Aorta (tissue), 5 donors: ENCODE measurements around the gene SATB2. TPM values are rescaled to one million over a fixed set of nuclear protein-coding genes. Genes with fewer than 3 reads are reported as not detected.
A peak's percentile ranks its signal among the peaks of the same experiment; 100 is the strongest.

ENCODE experiments used
- ATAC-seq: fragments of 200-7000 bp; cut with Tn5 transposase; one replicate; pipeline ENCODE4 v1.9.1; 2022; ENCODE audit warnings: moderate library complexity; ENCODE audit not compliant: low FRiP score
- DNase-seq, 2 donors: peaks; one replicate each; pipeline ENCODE4 v3.0.0-alpha.2; 2020
- H3K27ac ChIP-seq, 2 donors: one replicate each; pipeline ENCODE4 v1.5.1; 2013; ENCODE audit warnings: low read length in 2 of 2, mild to moderate bottlenecking in 2 of 2, moderate library complexity in 2 of 2, control low read depth in 1 of 2, inconsistent platforms in 1 of 2, low read depth in 1 of 2
- H3K27me3 ChIP-seq, 2 donors: one replicate each; pipeline ENCODE4 v1.6.1; 2013; ENCODE audit warnings: control low read depth in 1 of 2, low read length in 1 of 2, mild to moderate bottlenecking in 1 of 2, moderate library complexity in 1 of 2; ENCODE audit not compliant: insufficient read depth in 2 of 2, control insufficient read depth in 1 of 2
- H3K36me3 ChIP-seq, 2 donors: one replicate each; pipeline ENCODE4 v1.6.1; 2013; ENCODE audit warnings: control low read depth in 1 of 2, low read length in 1 of 2, mild to moderate bottlenecking in 1 of 2; ENCODE audit not compliant: insufficient read depth in 2 of 2, control insufficient read depth in 1 of 2
- H3K4me1 ChIP-seq, 2 donors: one replicate each; pipeline ENCODE4 v1.6.1; 2013; ENCODE audit warnings: low read length in 2 of 2, control low read depth in 1 of 2, mild to moderate bottlenecking in 1 of 2, moderate library complexity in 1 of 2; ENCODE audit not compliant: insufficient read depth in 2 of 2, control insufficient read depth in 1 of 2
- H3K4me3 ChIP-seq, 2 donors: one replicate each; pipeline ENCODE4 v1.5.1; 2013; ENCODE audit warnings: low read length in 2 of 2, control low read depth in 1 of 2, mild to moderate bottlenecking in 1 of 2
- H3K9me3 ChIP-seq: one replicate; pipeline ENCODE4 v1.6.1; 2013; ENCODE audit warnings: mild to moderate bottlenecking, low read length; ENCODE audit not compliant: control insufficient read depth
- WGBS, 2 donors: extraction: QIAGEN DNeasy Blood & Tissue Kit; methylation state at CpG; one replicate each; pipeline ENCODE4 v1.1.7; 2013; 5-methylcytosine and 5-hydroxymethylcytosine counted together
- intact Hi-C, 2 donors: fragments of 100-400 bp; cut with DNase I; formaldehyde crosslinking; loops; one replicate each; pipeline versions ENCODE4 v1.14.2 to v1.15.0; 2022
- polyA plus RNA-seq, 2 donors: library from polyadenylated mRNA; stranded (reverse); fragments of 200-250 nt; gene quantifications; one replicate each; pipeline ENCODE4 v1.2.3, GENCODE V29; 2013
- total RNA-seq, 2 donors: library from RNA; stranded (reverse); fragmentation: NEBNext Ultra II Directional; extraction: Animal tissue kit (Norgen Biotek cat#: 25700); gene quantifications; one replicate each; pipeline ENCODE4 v1.2.1, GENCODE V29; 2021
- donor health status: healthy with polysubstance abuse.
- donor health status: Bipolar disorder and iron deficiency.
- donor health status: DM: no; HTN: no; CAD: no.
- donor health status: DM: no; HTN: no; CAD: no.
- donor health status: DM: yes; HTN: yes; CAD: no.

The SATB2 gene
- total and polyA plus RNA-seq, 4 donors: 1.3 to 14.5 (median 5.9) TPM

- H3K4me1 ChIP-seq: no peaks in the 10 kb centered on the region
- intact Hi-C loops: loop anchor here in 1 of 2 donors (10.0 kb wide), 1 partner anchor 594 kb away; no protein-coding TSS in a partner anchor
These were observed 11.1 kb upstream of the SATB2 start for GRCh38 chr2:199468561-199469513.

GRCh38 chr2:199467066-199467822 is 9.5 kb upstream of the SATB2 start:
- Histone ChIP-seq H3K4me1 (no peaks in the 10 kb centered on the region), H3K27me3 (no peaks in the 10 kb centered on the region), H3K27ac (no peak overlapping the region), H3K9me3 (no peaks in the 10 kb centered on the region), H3K4me3 (no peak overlapping the region), H3K36me3 (no peaks in the 10 kb centered on the region)
- ATAC-seq (no peak), DNase-seq (no peak)
- WGBS, 2 donors: 31 to 45% methylated on average over 23 of the region's 23 CpGs
- intact Hi-C loops: loop anchor here in 1 of 2 donors (10.0 kb wide), 1 partner anchor 592 kb away; no protein-coding TSS in a partner anchor

More at GRCh38 chr2:199468561-199469513, 11.1 kb upstream of the SATB2 start:
- Histone ChIP-seq H3K4me3 (peak overlapping the region in 1 of 2 donors; percentile 4), H3K36me3 (no peaks in the 10 kb centered on the region), H3K27me3 (no peaks in the 10 kb centered on the region), H3K27ac (no peak overlapping the region), H3K9me3 (no peaks in the 10 kb centered on the region)
- ATAC-seq (no peak), DNase-seq (no peak)
- 15 to 18% methylated on average over 55 of the region's 55 CpGs for WGBS, 2 donors

DNA sequence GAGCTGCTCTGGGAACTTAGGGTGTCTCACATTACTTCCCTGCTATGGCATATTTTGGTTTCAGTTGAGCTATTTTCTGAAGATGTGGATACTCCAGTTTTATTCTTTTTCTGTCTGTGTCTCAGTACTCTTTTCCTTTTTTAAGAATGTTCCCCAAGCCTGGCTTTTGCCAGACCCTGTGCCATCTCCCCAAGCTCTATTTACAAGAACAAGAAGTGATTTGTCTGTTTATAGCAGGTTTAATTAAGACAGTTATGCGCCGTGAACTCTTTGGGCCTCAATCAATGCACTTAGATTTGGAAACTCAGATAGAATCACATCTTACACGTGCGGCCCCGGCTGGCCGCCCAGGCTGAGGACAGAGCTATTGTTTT is 8.9 kb upstream of the SATB2 start:
- no peaks in the 10 kb centered on the region for H3K4me1 ChIP-seq
- WGBS, 2 donors: 52 to 59% methylated on average over 6 of the region's 6 CpGs

GRCh38 chr2:199465988-199466691 is 8.4 kb upstream of the SATB2 start:
- intact Hi-C loops: loop anchor here in 1 of 2 donors (10.0 kb wide), 1 partner anchor 591 kb away; no protein-coding TSS in a partner anchor
- Histone ChIP-seq H3K9me3 (no peaks in the 10 kb centered on the region), H3K36me3 (no peaks in the 10 kb centered on the region), H3K27ac (no peak overlapping the region), H3K4me1 (no peaks in the 10 kb centered on the region), H3K4me3 (no peak overlapping the region), H3K27me3 (no peaks in the 10 kb centered on the region)
- WGBS, 2 donors: 37 to 51% methylated on average over 11 of the region's 11 CpGs
- DNase-seq (no peak), ATAC-seq (no peak)

More for the DNA sequence above, 8.9 kb upstream of the SATB2 start:
- H3K36me3 ChIP-seq: no peaks in the 10 kb centered on the region
- no peaks in the 10 kb centered on the region for H3K27me3 ChIP-seq
- DNase-seq (no peak), ATAC-seq (no peak)
- no peak overlapping the region for H3K27ac ChIP-seq
- no peak overlapping the region for H3K4me3 ChIP-seq
- intact Hi-C loops: loop anchor here in 1 of 2 donors (10.0 kb wide), 1 partner anchor 592 kb away; no protein-coding TSS in a partner anchor
- no peaks in the 10 kb centered on the region for H3K9me3 ChIP-seq

DNA sequence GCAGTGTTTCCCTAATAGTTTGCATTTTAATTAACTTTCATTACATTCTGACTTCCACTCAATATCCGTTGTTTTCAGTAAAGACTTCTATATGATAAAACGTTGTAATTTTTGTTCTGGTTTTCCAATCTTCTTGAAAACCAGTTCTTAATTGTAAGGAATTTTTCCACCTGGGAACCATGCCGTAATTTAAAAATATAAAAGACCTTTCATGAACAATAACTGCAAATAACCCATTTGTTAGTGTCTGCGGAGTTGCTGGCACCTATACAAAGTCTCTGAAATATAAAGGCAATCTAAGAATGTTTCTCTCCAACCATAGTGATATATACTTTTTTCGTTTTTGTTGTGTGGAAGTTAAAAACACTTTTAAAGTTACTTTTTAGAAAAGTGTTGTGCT is 7.7 kb upstream of the SATB2 start:
- DNase-seq: no peak
- Histone ChIP-seq H3K9me3 (no peaks in the 10 kb centered on the region), H3K4me3 (no peak overlapping the region), H3K4me1 (no peaks in the 10 kb centered on the region), H3K27me3 (no peaks in the 10 kb centered on the region), H3K27ac (no peak overlapping the region), H3K36me3 (no peaks in the 10 kb centered on the region)
- WGBS, 2 donors: 28 to 43% methylated on average over 5 of the region's 5 CpGs
- ATAC-seq: no peak
- intact Hi-C loops: loop anchor here in 1 of 2 donors (10.0 kb wide), 1 partner anchor 591 kb away; no protein-coding TSS in a partner anchor

GRCh38 chr2:199464606-199465352 is 7.0 kb upstream of the SATB2 start:
- DNase-seq: no peak
- no peaks in the 10 kb centered on the region for H3K4me1 ChIP-seq
- H3K4me3 ChIP-seq: no peak overlapping the region
- intact Hi-C loops: loop anchor here in 1 of 2 donors (10.0 kb wide), 1 partner anchor 590 kb away; no protein-coding TSS in a partner anchor
- ATAC-seq: no peak
- no peaks in the 10 kb centered on the region for H3K36me3 ChIP-seq
- H3K27ac ChIP-seq: no peak overlapping the region
- 13 to 14% methylated on average over 46 of the region's 46 CpGs for WGBS, 2 donors
- H3K9me3 ChIP-seq: no peaks in the 10 kb centered on the region
- H3K27me3 ChIP-seq: no peaks in the 10 kb centered on the region

GRCh38 chr2:199463708-199464605 is 6.2 kb upstream of the SATB2 start:
- Histone ChIP-seq H3K4me1 (no peaks in the 10 kb centered on the region), H3K36me3 (no peaks in the 10 kb centered on the region), H3K4me3 (peak overlapping the region in 1 of 2 donors; percentile 15), H3K27me3 (no peaks in the 10 kb centered on the region), H3K9me3 (no peaks in the 10 kb centered on the region), H3K27ac (no peak overlapping the region)
- no peak for ATAC-seq
- 4 to 6% methylated on average over 63 to 64 of the region's 64 CpGs for WGBS, 2 donors
- intact Hi-C loops: loop anchor here in 1 of 2 donors (10.0 kb wide), 1 partner anchor 589 kb away; no protein-coding TSS in a partner anchor
- peak in 1 of 2 donors; percentile 78 for DNase-seq
